Inflammatory macrophage (primary cell): ENCODE results near the gene KCNS1.

Source experiments
- DNase-seq, 2 donors: peaks; one replicate each; pipeline ENCODE4 v3.0.0-alpha.2; 2020 to 2022

KCNS1 gene

GRCh38 chr20:45109634-45110033 lies 8.7 kb upstream of the KCNS1 start:
- no peak for DNase-seq

GRCh38 chr20:45105317-45105716 lies 4.4 kb upstream of the KCNS1 start:
- no peak for DNase-seq

GRCh38 chr20:45104786-45105185 lies 3.9 kb upstream of the KCNS1 start:
- no peak for DNase-seq

GRCh38 chr20:45103072-45103471 lies 2.1 kb upstream of the KCNS1 start:
- no peak for DNase-seq

GRCh38 chr20:45101333-45101850 lies 465 bp upstream of the KCNS1 start:
- DNase-seq, result no peak

- DNase-seq, result peak; percentile 3 to 39
Measured at GRCh38 chr20:45098103-45098773, 2.7 kb downstream of the KCNS1 start.

- peak; percentile 54 to 71 for DNase-seq
Measured at GRCh38 chr20:45097485-45098102, 3.3 kb downstream of the KCNS1 start.

GRCh38 chr20:45096781-45097180 lies 4.1 kb downstream of the KCNS1 start:
- DNase-seq, result no peak

- DNase-seq, result peak; percentile 48 to 70
Measured at GRCh38 chr20:45095805-45096238, 5.1 kb downstream of the KCNS1 start.

- DNase-seq, result no peak
Measured at GRCh38 chr20:45094864-45095574, 5.9 kb downstream of the KCNS1 start.

GRCh38 chr20:45094201-45094600 lies 6.7 kb downstream of the KCNS1 start:
- no peak for DNase-seq

- DNase-seq, result no peak
Measured at GRCh38 chr20:45092898-45093297, 8.0 kb downstream of the KCNS1 start.

- peak in 1 of 2 donors; percentile 21 for DNase-seq
Measured at GRCh38 chr20:45091366-45091765, 9.6 kb downstream of the KCNS1 start.

- DNase-seq, result no peak
Measured at GRCh38 chr20:45090481-45090880, 10.4 kb downstream of the KCNS1 start.

- no peak for DNase-seq
Measured at GRCh38 chr20:45088247-45088646, 12.7 kb downstream of the KCNS1 start.

GRCh38 chr20:45087814-45088213 lies 13.1 kb downstream of the KCNS1 start:
- DNase-seq, result no peak

GRCh38 chr20:45087097-45087790 lies 13.7 kb downstream of the KCNS1 start:
- DNase-seq, result peak; percentile 82 to 83

- DNase-seq, result no peak
Measured at GRCh38 chr20:45085867-45086266, 15.1 kb downstream of the KCNS1 start.

GRCh38 chr20:45085289-45085688 lies 15.6 kb downstream of the KCNS1 start:
- no peak for DNase-seq

- DNase-seq, result no peak
Measured at GRCh38 chr20:45083127-45083526, 17.8 kb downstream of the KCNS1 start.

GRCh38 chr20:45082468-45082867 lies 18.5 kb downstream of the KCNS1 start:
- DNase-seq, result no peak

GRCh38 chr20:45080867-45081624 lies 19.9 kb downstream of the KCNS1 start:
- peak; percentile 46 to 59 for DNase-seq
